H9 (cell line): ENCODE results near the gene EAF1. TPM values are rescaled to one million over a fixed set of nuclear protein-coding genes. Genes with fewer than 3 reads are reported as not detected.

Experiments
- DNase-seq: peaks from one replicate; pipeline ENCODE4 v3.0.0-alpha.2; 2017
- H2AFZ ChIP-seq: one replicate; pipeline ENCODE4 v1.6.1; 2013; ENCODE audit warnings: mild to moderate bottlenecking, low read length, control low read depth, moderate library complexity
- H2AK5ac ChIP-seq: 2 replicates; pipeline ENCODE4 v1.6.1; 2013; ENCODE audit warnings: low read length, control low read depth, mixed read lengths; ENCODE audit not compliant: insufficient read length
- H2BK120ac ChIP-seq: one replicate; pipeline ENCODE4 v1.6.1; 2013; ENCODE audit warnings: low read depth, mild to moderate bottlenecking, low read length, control low read depth, inconsistent platforms; ENCODE audit not compliant: poor library complexity, severe bottlenecking
- H2BK12ac ChIP-seq: 2 replicates; pipeline ENCODE4 v1.6.1; 2013; ENCODE audit warnings: low read length, control low read depth, mixed read lengths, low read depth; ENCODE audit not compliant: insufficient read length
- H2BK15ac ChIP-seq: 2 replicates; pipeline ENCODE4 v1.6.1; 2013; ENCODE audit warnings: low read depth, low read length, control low read depth
- H2BK20ac ChIP-seq: one replicate; pipeline ENCODE4 v1.6.1; 2013; ENCODE audit warnings: low read depth, mild to moderate bottlenecking, low read length, control low read depth, inconsistent platforms; ENCODE audit not compliant: poor library complexity, severe bottlenecking
- H2BK5ac ChIP-seq: 2 replicates; pipeline ENCODE4 v1.6.1; 2013; ENCODE audit warnings: low read length, control low read depth, mixed read lengths; ENCODE audit not compliant: insufficient read length
- H3K14ac ChIP-seq: 2 replicates; pipeline ENCODE4 v1.6.1; 2013; ENCODE audit warnings: low read length, control low read depth; ENCODE audit not compliant: insufficient read depth
- H3K18ac ChIP-seq: 2 replicates; pipeline ENCODE4 v1.6.1; 2013; ENCODE audit warnings: low read depth, mild to moderate bottlenecking, mixed read lengths, low read length, control low read depth; ENCODE audit not compliant: insufficient read length
- H3K23ac ChIP-seq: 2 replicates; pipeline ENCODE4 v1.6.1; 2013; ENCODE audit warnings: low read length, control low read depth, mixed read lengths, low read depth; ENCODE audit not compliant: insufficient read length
- H3K23me2 ChIP-seq: 2 replicates; pipeline ENCODE4 v1.6.1; 2013; ENCODE audit warnings: low read depth, mild to moderate bottlenecking, mixed read lengths, low read length, control low read depth; ENCODE audit not compliant: insufficient read length, poor library complexity, severe bottlenecking
- H3K27ac ChIP-seq: 2 replicates; pipeline ENCODE4 v1.5.1; 2013; ENCODE audit warnings: low read length, control low read depth, mixed read lengths, low read depth; ENCODE audit not compliant: insufficient read length
- H3K27me3 ChIP-seq: 2 replicates; pipeline ENCODE4 v1.6.1; 2013; ENCODE audit warnings: low read length, control low read depth, inconsistent platforms; ENCODE audit not compliant: insufficient read depth
- H3K4ac ChIP-seq: 2 replicates; pipeline ENCODE4 v1.6.1; 2013; ENCODE audit warnings: low read depth, mild to moderate bottlenecking, control low read depth, inconsistent platforms, low read length, moderate library complexity
- H3K4me1 ChIP-seq: 2 replicates; pipeline ENCODE4 v1.6.1; 2013; ENCODE audit warnings: low read length, control low read depth, inconsistent platforms; ENCODE audit not compliant: insufficient read depth
- H3K4me2 ChIP-seq: 2 replicates; pipeline ENCODE4 v1.6.1; 2013; ENCODE audit warnings: low read length, control low read depth, mixed read lengths; ENCODE audit not compliant: insufficient read length, insufficient read depth
- H3K56ac ChIP-seq: 2 replicates; pipeline ENCODE4 v1.6.1; 2013; ENCODE audit warnings: low read depth, mild to moderate bottlenecking, mixed read lengths, low read length, control low read depth; ENCODE audit not compliant: insufficient read length
- H3K79me1 ChIP-seq: 2 replicates; pipeline ENCODE4 v1.6.1; 2013; ENCODE audit warnings: low read depth, mild to moderate bottlenecking, moderate library complexity, low read length, control low read depth, inconsistent platforms; ENCODE audit not compliant: insufficient read depth, poor library complexity, severe bottlenecking
- H3K79me2 ChIP-seq: 2 replicates; pipeline ENCODE4 v1.6.1; 2013; ENCODE audit warnings: low read length, control low read depth, inconsistent platforms; ENCODE audit not compliant: insufficient read depth
- H3K9ac ChIP-seq: 2 replicates; pipeline ENCODE4 v1.6.1; 2013; ENCODE audit warnings: low read length, control low read depth, mixed read lengths; ENCODE audit not compliant: insufficient read length; ENCODE audit errors: extremely low read depth
- H3K9me3 ChIP-seq: one replicate; pipeline ENCODE4 v1.6.1; 2013; ENCODE audit warnings: low read depth, low read length, inconsistent platforms; ENCODE audit not compliant: control insufficient read depth
- H3T11ph ChIP-seq: one replicate; pipeline ENCODE4 v1.6.1; 2013; ENCODE audit warnings: mild to moderate bottlenecking, low read length, control low read depth, inconsistent platforms
- H4K20me1 ChIP-seq: one replicate; pipeline ENCODE4 v1.6.1; 2013; ENCODE audit not compliant: control insufficient read depth, insufficient read length, insufficient read depth
- H4K5ac ChIP-seq: 2 replicates; pipeline ENCODE4 v1.6.1; 2013; ENCODE audit warnings: low read depth, mild to moderate bottlenecking, mixed read lengths, low read length, control low read depth; ENCODE audit not compliant: insufficient read length
- H4K8ac ChIP-seq: replicated peaks from 2 replicates; pipeline ENCODE4 v1.6.1; 2013; ENCODE audit warnings: low read length, control low read depth, mixed read lengths, low read depth; ENCODE audit not compliant: insufficient read length
- H4K91ac ChIP-seq: 2 replicates; pipeline ENCODE4 v1.6.1; 2013; ENCODE audit warnings: low read depth, mild to moderate bottlenecking, moderate library complexity, mixed read lengths, low read length, control low read depth; ENCODE audit not compliant: insufficient read length
- H3K27ac Mint-ChIP-seq, 3 experiments: 2 replicates in 2 of 3; 3 replicates in 1 of 3; pipeline ENCODE4 v1.8.0; 2020 to 2021; ENCODE audit warnings: mixed read lengths in 3 of 3, mild to moderate bottlenecking in 1 of 3, moderate library complexity in 1 of 3
- H3K27me3 Mint-ChIP-seq: 2 replicates; pipeline ENCODE4 v1.8.0; 2021; ENCODE audit warnings: low read depth, mild to moderate bottlenecking, moderate library complexity, mixed read lengths
- H3K36me3 Mint-ChIP-seq, 3 experiments: 2 replicates in 2 of 3; 3 replicates in 1 of 3; pipeline ENCODE4 v1.8.0; 2020 to 2021; ENCODE audit warnings: low read depth in 3 of 3, mixed read lengths in 3 of 3; ENCODE audit not compliant: insufficient read depth in 1 of 3
- H3K4me1 Mint-ChIP-seq, 2 experiments: 2 replicates each; pipeline ENCODE4 v1.8.0; 2020; ENCODE audit warnings: mixed read lengths in 2 of 2
- H3K4me3 Mint-ChIP-seq, 2 experiments: 2 replicates in 1 of 2; 3 replicates in 1 of 2; pipeline ENCODE4 v1.8.0; 2020 to 2021; ENCODE audit warnings: mild to moderate bottlenecking in 2 of 2, mixed read lengths in 2 of 2, moderate library complexity in 1 of 2
- H3K9me3 Mint-ChIP-seq, 2 experiments: 2 replicates in 1 of 2; 3 replicates in 1 of 2; pipeline ENCODE4 v1.8.0; 2020; ENCODE audit warnings: mild to moderate bottlenecking in 2 of 2, mixed read lengths in 2 of 2, moderate library complexity in 1 of 2
- CTCF ChIP-seq: fragments of 200-600 bp; sonication (generic); conservative IDR thresholded peaks from 3 replicates; pipeline ENCODE4 v1.8.0; 2021; ENCODE audit warnings: antibody characterized with exemption, mild to moderate bottlenecking
- WGBS: extraction: QIAGEN DNeasy Blood & Tissue Kit; methylation state at CpG from one replicate; pipeline ENCODE4 v1.1.7; 2013; ENCODE audit warnings: missing lambda C conversion rate, low lambda C conversion rate, mixed read lengths; ENCODE audit not compliant: insufficient read length; ENCODE audit errors: extremely low coverage; 5-methylcytosine and 5-hydroxymethylcytosine counted together
- total RNA-seq: library from RNA; stranded (reverse); gene quantifications from 2 replicates; pipeline ENCODE4 v1.2.1, GENCODE V29; 2021

Gene EAF1
- total RNA-seq, 1 experiment from 2014 or later, result 34.3 TPM

- no peak overlapping the region for H2AK5ac ChIP-seq
- no peak overlapping the region for H3K14ac ChIP-seq
- no peaks in the 10 kb centered on the region for H3K79me1 ChIP-seq
- no peak overlapping the region for H3K9ac ChIP-seq
- H3K27ac ChIP-seq, result no peak overlapping the region
- no peaks in the 10 kb centered on the region for H3K79me2 ChIP-seq
- H3K27ac Mint-ChIP-seq, result no peak overlapping the region
- H3K9me3 ChIP-seq, result no peaks in the 10 kb centered on the region
- no peak overlapping the region for H3K23ac ChIP-seq
- DNase-seq, result no peak
- no CpG with 5 or more reads among the region's 1 CpG for WGBS
- H4K5ac ChIP-seq, result no peak overlapping the region
- H3K27me3 Mint-ChIP-seq, result no peaks in the 10 kb centered on the region
- no peak overlapping the region for H4K91ac ChIP-seq
- H3K4me1 ChIP-seq, result no peaks in the 10 kb centered on the region
- H3T11ph ChIP-seq, result no peak overlapping the region
- no peak overlapping the region for H3K4ac ChIP-seq
- no peak overlapping the region for H2BK120ac ChIP-seq
- no peak overlapping the region for H2AFZ ChIP-seq
- H4K8ac ChIP-seq, result no peak overlapping the region
- peaks cover 0 to 4% (median 0%) of the 10 kb centered on the region in 3 experiments; a peak in 2 of 7 replicates for H3K36me3 Mint-ChIP-seq
- no peak for TF ChIP-seq CTCF
- H3K18ac ChIP-seq, result no peak overlapping the region
- no peaks in the 10 kb centered on the region for H3K4me1 Mint-ChIP-seq
- no peak overlapping the region for H2BK12ac ChIP-seq
- no peaks in the 10 kb centered on the region for H3K9me3 Mint-ChIP-seq
- no peak overlapping the region for H3K4me2 ChIP-seq
- H3K27me3 ChIP-seq, result no peaks in the 10 kb centered on the region
- no peak overlapping the region for H2BK15ac ChIP-seq
- H3K56ac ChIP-seq, result no peak overlapping the region
- no peaks in the 10 kb centered on the region for H4K20me1 ChIP-seq
- H2BK5ac ChIP-seq, result no peak overlapping the region
- H2BK20ac ChIP-seq, result no peak overlapping the region
- no peaks in the 10 kb centered on the region for H3K23me2 ChIP-seq
- no peak overlapping the region for H3K4me3 Mint-ChIP-seq
Measured at GRCh38 chr3:15404767-15405166, 22.6 kb upstream of the EAF1 start.
